Stimulated activated CD4-positive, alpha-beta T cell treated with anti-CD3 and anti-CD28 coated beads, Interleukin-15, amount 100 ng/mL, for 48 hours (primary cell): Measurements from ENCODE around the gene PI16.
A peak's percentile ranks its signal among the peaks of the same experiment; 100 is the strongest.
"Not testable (repeated sequence)": the region's sequence is repeated elsewhere in the genome, so short reads cannot be mapped to it uniquely, and the experiment has no call there.

Source experiments
- DNase-seq, 2 donors: peaks; one replicate each; pipeline ENCODE4 v3.0.0-alpha.2; 2020; ENCODE audit warnings: low read depth in 2 of 2

The PI16 gene

DNA sequence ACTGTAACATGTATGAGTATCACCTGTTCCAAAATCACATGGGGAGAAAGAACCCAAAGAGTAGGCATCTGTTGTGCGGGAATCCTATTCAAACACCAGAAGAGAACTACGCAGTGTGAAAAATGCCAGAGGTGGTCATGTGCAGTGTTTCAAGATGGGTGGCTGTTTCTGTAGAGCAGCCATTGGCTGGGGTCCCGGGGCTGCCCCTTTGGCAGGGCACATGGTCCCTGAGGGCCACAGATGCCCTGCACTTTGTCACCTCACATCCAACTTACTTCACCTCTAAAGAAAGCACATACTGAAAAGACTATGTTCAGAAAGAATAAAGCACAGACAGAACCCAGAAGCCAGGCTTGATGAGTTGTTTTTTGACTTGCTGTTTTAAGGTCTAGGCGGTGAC, 19.1 kb downstream of the PI16 start:
- DNase-seq = no peak

DNA sequence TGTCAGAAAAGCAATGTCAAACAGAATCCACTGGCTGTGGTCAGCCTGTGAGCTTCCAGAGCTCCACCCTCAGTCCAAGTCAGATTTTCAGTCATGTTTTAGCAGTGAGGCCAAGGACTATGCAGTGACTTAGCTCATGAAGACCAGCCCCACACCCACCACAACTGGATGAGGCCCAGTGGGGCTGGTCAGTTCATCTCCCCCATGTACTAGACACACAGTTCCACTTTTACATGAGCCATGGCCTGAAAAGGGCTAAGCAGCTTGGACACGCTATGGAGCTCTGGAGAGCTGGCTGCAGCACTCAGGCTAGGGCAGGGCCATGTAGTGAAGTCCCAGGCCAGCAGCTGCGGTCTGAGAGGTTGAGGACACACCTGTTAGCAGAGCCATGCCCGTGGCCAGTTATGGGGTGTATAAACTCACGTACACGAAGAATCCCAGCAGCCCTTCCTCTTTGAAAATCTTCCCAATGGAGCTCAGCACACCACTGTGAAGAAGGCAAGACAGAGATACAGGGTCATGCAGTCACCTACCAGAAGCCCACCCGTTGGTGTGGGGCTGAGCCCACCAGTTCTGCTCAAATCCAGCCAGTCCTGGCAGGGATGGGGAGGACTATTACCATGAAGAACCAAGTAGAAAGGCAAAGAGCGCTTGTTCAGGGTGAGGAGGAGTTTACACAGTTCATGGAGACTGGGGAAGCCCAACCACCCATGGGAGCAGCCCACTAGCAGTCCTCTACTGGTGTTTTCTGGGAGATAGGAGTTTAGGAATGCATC, 20.9 kb downstream of the PI16 start:
- no peak for DNase-seq

- DNase-seq = no peak
Observed at GRCh38 chr6:36976007-36976264, 21.4 kb downstream of the PI16 start.

DNA sequence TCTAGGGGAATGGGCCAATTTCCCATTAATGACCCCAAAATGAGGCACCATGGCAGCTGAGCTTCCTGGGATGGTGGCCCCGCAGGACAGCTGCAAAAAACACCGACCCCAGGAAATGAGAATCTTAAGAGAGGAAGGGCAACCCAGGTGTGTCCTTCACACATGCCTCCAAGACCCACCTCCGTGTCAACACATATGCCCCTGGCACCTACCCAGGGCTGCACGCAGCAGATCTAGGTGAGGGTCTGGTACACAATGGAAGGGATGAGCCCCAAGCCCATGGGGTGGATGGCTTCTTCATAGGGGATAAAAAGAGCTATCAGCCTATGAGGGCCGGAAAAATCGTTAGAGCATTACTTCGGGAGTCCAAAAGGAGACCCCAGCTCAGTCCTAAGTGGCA, 22.0 kb downstream of the PI16 start:
- DNase-seq = no peak

DNA sequence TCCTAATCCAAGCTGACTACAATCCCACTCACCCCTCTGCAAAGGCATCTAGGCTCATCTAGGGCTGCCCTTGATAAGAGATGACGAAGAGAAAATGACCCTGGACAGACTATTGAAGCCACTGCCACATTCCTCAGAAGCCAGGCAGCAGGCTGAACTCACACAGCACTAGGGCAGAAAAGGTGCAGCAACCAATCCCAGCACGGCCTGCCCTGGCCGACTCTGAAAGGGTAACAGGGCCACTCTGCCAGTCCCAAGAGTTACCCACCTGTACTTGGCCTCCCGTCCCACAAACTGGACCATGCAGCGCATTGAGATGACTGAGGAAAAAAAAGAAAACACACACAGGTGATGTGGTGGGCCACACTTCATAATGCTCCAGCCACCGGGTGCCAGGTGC, 22.4 kb downstream of the PI16 start:
- DNase-seq = no peak

GRCh38 chr6:36977470-36977941, 23.0 kb downstream of the PI16 start:
- DNase-seq = no peak

GRCh38 chr6:36978421-36979346, 24.1 kb downstream of the PI16 start:
- DNase-seq = no peak

- no peak for DNase-seq
Observed at GRCh38 chr6:36979347-36979742, 24.8 kb downstream of the PI16 start.

GRCh38 chr6:36980129-36980528, 25.6 kb downstream of the PI16 start:
- DNase-seq = no peak

GRCh38 chr6:36980876-36981619, 26.5 kb downstream of the PI16 start:
- no peak for DNase-seq

GRCh38 chr6:36983538-36983937, 29.0 kb downstream of the PI16 start:
- DNase-seq = no peak

- peak; percentile 49 to 61 for DNase-seq
Observed at GRCh38 chr6:36984581-36985416, 30.3 kb downstream of the PI16 start.

- DNase-seq = no peak
Observed at GRCh38 chr6:36985417-36985807, 30.9 kb downstream of the PI16 start.

GRCh38 chr6:36985808-36986703, 31.5 kb downstream of the PI16 start, which contains the start of gene MTCH1:
TSS of gene MTCH1 (minus strand) at chr6:36986196. CDS start at chr6:36986173, 23 bp downstream.
- DNase-seq = peak; percentile 72 to 79

DNA sequence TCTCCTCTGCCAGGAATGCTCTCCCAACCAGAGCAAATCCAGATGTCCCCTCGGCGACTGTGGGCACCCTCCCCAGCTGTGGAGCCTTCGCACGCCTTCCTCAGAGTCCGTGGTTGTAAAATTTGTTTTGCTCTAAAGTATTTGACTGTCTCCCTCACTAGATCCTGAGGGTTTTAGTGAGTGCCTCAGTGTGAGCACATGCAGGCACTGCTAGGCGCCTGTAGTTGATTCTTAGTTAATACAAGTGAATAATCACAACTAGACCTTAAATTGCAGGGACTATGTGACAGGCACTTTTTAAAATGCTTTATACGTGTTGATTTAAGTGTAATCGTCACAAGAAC, 32.1 kb downstream of the PI16 start:
- DNase-seq = no peak

DNA sequence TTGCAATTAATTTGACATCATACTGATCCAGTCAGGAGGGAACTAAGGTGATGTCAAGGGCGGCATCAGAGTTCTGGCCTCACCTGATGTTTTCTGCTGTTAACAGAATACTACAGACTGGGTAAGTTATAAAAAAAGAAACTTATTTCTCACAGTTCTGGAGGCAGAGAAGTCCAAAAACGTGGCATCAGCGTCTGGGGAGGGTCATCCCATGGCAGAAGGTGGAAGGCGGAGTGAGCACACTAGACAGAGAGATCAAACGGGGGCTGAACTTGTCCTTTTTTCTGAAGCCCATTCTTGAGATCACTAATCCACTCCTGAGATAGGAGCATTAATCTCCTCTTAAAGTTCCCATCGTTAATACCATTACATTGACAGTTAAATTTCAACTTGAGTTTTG, 34.7 kb downstream of the PI16 start:
- no peak for DNase-seq

DNA sequence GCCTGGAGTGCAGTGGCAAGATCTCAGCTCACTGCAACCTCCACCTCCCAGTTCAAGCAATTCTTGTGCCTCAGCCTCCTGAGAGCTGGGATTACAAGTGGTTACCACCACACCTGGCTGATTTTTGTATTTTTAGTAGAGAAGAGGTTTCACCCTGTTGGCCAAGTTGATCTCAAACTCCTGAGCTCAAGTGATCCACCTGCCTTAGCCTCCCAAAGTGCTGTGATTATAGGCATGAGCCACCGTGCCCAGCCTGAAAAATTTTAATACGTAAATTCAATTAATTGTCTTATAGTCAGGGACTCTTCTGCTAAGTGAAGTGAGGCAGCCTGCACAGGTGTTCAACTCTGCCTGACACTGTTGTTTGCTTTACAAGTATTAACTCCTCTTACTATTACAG, 35.9 kb downstream of the PI16 start:
- DNase-seq = not testable (repeated sequence)

- DNase-seq = no peak
Observed at GRCh38 chr6:36997811-36998722, 43.5 kb downstream of the PI16 start.

DNA sequence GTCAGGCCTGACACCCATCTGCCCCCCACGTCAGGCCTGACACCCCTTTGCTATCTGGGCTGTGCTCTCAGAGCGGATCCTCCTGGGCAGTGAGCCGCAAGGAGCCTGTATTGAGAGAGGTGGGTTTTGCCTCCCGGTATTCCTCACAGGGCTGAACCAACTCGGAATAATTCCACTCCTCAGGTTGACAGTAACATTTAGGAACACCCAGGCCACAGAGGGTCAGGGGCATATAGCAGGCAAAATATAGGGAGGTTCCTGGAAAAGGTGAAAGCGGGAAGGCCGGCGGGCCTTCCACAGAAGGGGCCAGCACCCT, 44.1 kb downstream of the PI16 start:
- no peak for DNase-seq
